Right lobe of liver (tissue), 4 donors: ENCODE measurements around the gene HIF3A.
"Not testable (repeated sequence)": the region's sequence is repeated elsewhere in the genome, so short reads cannot be mapped to it uniquely, and the experiment has no call there.

Source experiments
- POLR2A ChIP-seq: fragments of 450-650 bp; IDR thresholded peaks from one replicate; pipeline ENCODE4 v1.6.1; 2017; ENCODE audit warnings: antibody characterized with exemption, mild to moderate bottlenecking
- TF ChIP-seq, protein P1 (sequence below), 4 donors: fragments of 200-600 bp in 3 of 4; fragments of 450-650 bp in 1 of 4; IDR thresholded peaks; one replicate each; pipeline versions ENCODE4 v1.5.1 to v1.8.0; 2016 to 2022; ENCODE audit warnings: antibody characterized with exemption in 4 of 4, mild to moderate bottlenecking in 2 of 4
- donor health status: DM: no; HTN: no; CAD: no.
- donor health status: DM: no; HTN: no; CAD: no.
- donor health status: DM: no; HTN: yes; CAD: no.

DNA sequence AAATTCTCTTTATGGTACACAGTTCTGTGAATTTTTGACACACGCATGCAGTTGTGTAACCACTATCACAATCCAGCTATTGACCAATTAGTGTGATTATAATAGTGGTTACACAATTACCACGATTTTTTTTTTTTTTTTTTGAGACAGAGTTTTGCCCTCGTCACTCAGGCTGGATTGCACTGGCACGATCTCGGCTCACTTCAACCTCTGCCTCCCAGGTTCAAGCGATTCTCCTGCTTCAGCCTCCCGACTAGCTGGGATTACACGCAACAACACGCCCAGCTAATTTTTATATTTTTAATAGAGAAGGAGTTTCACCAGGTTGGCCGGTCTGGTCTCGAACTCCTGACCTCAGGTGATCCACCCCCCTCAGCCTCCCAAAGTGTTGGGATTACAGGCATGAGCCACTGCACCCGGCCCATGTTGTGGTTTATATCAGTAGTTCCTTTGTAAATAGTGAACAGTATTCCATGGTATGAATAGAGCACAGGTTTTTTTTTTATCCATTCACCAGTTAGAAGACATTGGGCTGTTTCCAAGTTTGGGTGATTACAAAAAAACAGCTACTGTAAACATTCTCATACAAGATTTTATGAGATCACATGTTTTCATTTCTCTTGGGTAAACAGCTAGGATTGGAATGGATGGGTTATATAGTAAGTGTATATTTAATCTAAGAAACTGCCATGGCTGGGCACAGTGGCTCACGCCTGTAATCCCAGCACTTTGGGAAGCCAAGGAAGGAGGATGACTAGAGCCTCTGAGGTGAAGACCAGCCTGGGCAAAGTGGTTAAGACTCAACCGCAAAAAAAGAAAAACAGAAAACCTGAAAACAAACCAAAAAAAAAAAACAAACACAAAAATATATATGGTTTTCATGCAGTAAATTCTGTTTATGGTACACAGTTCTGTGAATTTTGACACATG lies 17.0 kb downstream of the HIF3A start:
- TF ChIP-seq, protein P1, sequence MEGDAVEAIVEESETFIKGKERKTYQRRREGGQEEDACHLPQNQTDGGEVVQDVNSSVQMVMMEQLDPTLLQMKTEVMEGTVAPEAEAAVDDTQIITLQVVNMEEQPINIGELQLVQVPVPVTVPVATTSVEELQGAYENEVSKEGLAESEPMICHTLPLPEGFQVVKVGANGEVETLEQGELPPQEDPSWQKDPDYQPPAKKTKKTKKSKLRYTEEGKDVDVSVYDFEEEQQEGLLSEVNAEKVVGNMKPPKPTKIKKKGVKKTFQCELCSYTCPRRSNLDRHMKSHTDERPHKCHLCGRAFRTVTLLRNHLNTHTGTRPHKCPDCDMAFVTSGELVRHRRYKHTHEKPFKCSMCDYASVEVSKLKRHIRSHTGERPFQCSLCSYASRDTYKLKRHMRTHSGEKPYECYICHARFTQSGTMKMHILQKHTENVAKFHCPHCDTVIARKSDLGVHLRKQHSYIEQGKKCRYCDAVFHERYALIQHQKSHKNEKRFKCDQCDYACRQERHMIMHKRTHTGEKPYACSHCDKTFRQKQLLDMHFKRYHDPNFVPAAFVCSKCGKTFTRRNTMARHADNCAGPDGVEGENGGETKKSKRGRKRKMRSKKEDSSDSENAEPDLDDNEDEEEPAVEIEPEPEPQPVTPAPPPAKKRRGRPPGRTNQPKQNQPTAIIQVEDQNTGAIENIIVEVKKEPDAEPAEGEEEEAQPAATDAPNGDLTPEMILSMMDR (IDR thresholded peaks at IDR 0.05) = not testable (repeated sequence)
- TF ChIP-seq POLR2A = not testable (repeated sequence)
